ENCODE results near the gene GJE1. TPM values are rescaled to one million over a fixed set of nuclear protein-coding genes. Genes with fewer than 3 reads are reported as not detected.
"Not testable (repeated sequence)": the region's sequence is repeated elsewhere in the genome, so short reads cannot be mapped to it uniquely, and the experiment has no call there.

Gene GJE1
- not detected in 2 replicates for total RNA-seq

GRCh38 chr6:142132625-142133024 is at the start of gene GJE1:
TSS of gene GJE1 (plus strand) at chr6:142132925. CDS start at chr6:142133159, 234 bp downstream.
- no peak within 1 kb of the TSS for H3K27ac ChIP-seq (ENCODE audit: low read depth, low read length)
- no peak within 1 kb of the TSS for H3K4me3 ChIP-seq (ENCODE audit: insufficient read depth, low read length)
- no peak within 1 kb of the TSS for H2AFZ ChIP-seq (ENCODE audit: low read length)
- H3K36me3 ChIP-seq (ENCODE audit: insufficient read depth, low read length), result no peaks in the 10 kb centered on the region
- H3K79me2 ChIP-seq (ENCODE audit: insufficient read depth, low read length), result no peaks in the 10 kb centered on the region
- no peaks in the 10 kb centered on the region for H3K4me1 ChIP-seq (ENCODE audit: insufficient read depth, low read length)
- TF ChIP-seq, protein P1, sequence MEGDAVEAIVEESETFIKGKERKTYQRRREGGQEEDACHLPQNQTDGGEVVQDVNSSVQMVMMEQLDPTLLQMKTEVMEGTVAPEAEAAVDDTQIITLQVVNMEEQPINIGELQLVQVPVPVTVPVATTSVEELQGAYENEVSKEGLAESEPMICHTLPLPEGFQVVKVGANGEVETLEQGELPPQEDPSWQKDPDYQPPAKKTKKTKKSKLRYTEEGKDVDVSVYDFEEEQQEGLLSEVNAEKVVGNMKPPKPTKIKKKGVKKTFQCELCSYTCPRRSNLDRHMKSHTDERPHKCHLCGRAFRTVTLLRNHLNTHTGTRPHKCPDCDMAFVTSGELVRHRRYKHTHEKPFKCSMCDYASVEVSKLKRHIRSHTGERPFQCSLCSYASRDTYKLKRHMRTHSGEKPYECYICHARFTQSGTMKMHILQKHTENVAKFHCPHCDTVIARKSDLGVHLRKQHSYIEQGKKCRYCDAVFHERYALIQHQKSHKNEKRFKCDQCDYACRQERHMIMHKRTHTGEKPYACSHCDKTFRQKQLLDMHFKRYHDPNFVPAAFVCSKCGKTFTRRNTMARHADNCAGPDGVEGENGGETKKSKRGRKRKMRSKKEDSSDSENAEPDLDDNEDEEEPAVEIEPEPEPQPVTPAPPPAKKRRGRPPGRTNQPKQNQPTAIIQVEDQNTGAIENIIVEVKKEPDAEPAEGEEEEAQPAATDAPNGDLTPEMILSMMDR (IDR thresholded peaks at IDR 0.05; ENCODE audit: extremely low read depth, low read depth, low read length), result no peak
- H3K27me3 ChIP-seq (ENCODE audit: insufficient read depth, low read length), result peaks cover 4% of the 10 kb centered on the region
- H3K9me3 ChIP-seq (ENCODE audit: low read depth, low read length), result no peaks in the 10 kb centered on the region
- H3K4me2 ChIP-seq (ENCODE audit: insufficient read depth, low read length), result no peak within 1 kb of the TSS
- H4K20me1 ChIP-seq (ENCODE audit: insufficient read depth, low read length), result no peaks in the 10 kb centered on the region
- no peak for DNase-seq (ENCODE audit: insufficient read length, low spot score, missing footprints)

GRCh38 chr6:142087950-142088857 is 44.5 kb upstream of the GJE1 start:
- no peak overlapping the region for H3K27ac ChIP-seq (ENCODE audit: low read depth, low read length)
- no peak for DNase-seq (ENCODE audit: insufficient read length, low spot score, missing footprints)
- no peaks in the 10 kb centered on the region for H3K79me2 ChIP-seq (ENCODE audit: insufficient read depth, low read length)
- no peak overlapping the region for H3K4me3 ChIP-seq (ENCODE audit: insufficient read depth, low read length)
- H3K36me3 ChIP-seq (ENCODE audit: insufficient read depth, low read length), result no peaks in the 10 kb centered on the region
- no peaks in the 10 kb centered on the region for H3K4me1 ChIP-seq (ENCODE audit: insufficient read depth, low read length)
- H2AFZ ChIP-seq (ENCODE audit: low read length), result no peak overlapping the region
- H3K9me3 ChIP-seq (ENCODE audit: low read depth, low read length), result no peaks in the 10 kb centered on the region
- no peaks in the 10 kb centered on the region for H4K20me1 ChIP-seq (ENCODE audit: insufficient read depth, low read length)
- TF ChIP-seq, protein P1 (IDR thresholded peaks at IDR 0.05; ENCODE audit: extremely low read depth, low read depth, low read length), result no peak
- H3K4me2 ChIP-seq (ENCODE audit: insufficient read depth, low read length), result no peak overlapping the region
- peaks cover 11% of the 10 kb centered on the region for H3K27me3 ChIP-seq (ENCODE audit: insufficient read depth, low read length)

DNA sequence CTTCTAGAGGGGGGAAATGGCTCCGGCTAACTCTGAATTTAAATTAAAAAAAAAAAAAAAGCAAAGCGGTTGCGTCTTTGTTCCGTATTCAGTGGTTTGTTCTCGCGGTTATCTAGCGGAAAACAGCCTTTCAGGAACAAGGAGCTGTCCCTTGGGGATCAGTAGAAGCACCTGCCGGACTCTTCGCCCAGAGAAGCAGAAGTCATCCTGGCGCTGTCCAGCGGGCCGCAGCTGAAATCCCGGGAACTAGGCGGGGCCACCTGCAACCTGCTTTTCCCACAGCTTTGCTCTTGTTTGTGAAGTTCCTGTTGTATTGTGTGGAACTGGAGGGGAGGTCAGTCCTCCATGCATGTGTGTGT is 43.9 kb upstream of the GJE1 start:
- Histone ChIP-seq H2AFZ (ENCODE audit: low read length) (no peak overlapping the region), H3K4me3 (ENCODE audit: insufficient read depth, low read length) (no peak overlapping the region), H3K27ac (ENCODE audit: low read depth, low read length) (no peak overlapping the region), H4K20me1 (ENCODE audit: insufficient read depth, low read length) (no peaks in the 10 kb centered on the region), H3K79me2 (ENCODE audit: insufficient read depth, low read length) (no peaks in the 10 kb centered on the region), H3K4me2 (ENCODE audit: insufficient read depth, low read length) (no peak overlapping the region), H3K36me3 (ENCODE audit: insufficient read depth, low read length) (no peaks in the 10 kb centered on the region), H3K4me1 (ENCODE audit: insufficient read depth, low read length) (no peaks in the 10 kb centered on the region), H3K9me3 (ENCODE audit: low read depth, low read length) (no peaks in the 10 kb centered on the region), H3K27me3 (ENCODE audit: insufficient read depth, low read length) (peaks cover 11% of the 10 kb centered on the region)
- no peak for DNase-seq (ENCODE audit: insufficient read length, low spot score, missing footprints)
- TF ChIP-seq, protein P1 (IDR thresholded peaks at IDR 0.05; ENCODE audit: extremely low read depth, low read depth, low read length), result no peak

GRCh38 chr6:142104820-142105219 is 27.9 kb upstream of the GJE1 start:
- not testable (repeated sequence) for H3K36me3 ChIP-seq (ENCODE audit: insufficient read depth, low read length); H3K4me3 ChIP-seq (ENCODE audit: insufficient read depth, low read length); H3K9me3 ChIP-seq (ENCODE audit: low read depth, low read length); H3K27me3 ChIP-seq (ENCODE audit: insufficient read depth, low read length); H3K27ac ChIP-seq (ENCODE audit: low read depth, low read length); H3K4me2 ChIP-seq (ENCODE audit: insufficient read depth, low read length); H3K79me2 ChIP-seq (ENCODE audit: insufficient read depth, low read length); H3K4me1 ChIP-seq (ENCODE audit: insufficient read depth, low read length); H2AFZ ChIP-seq (ENCODE audit: low read length); H4K20me1 ChIP-seq (ENCODE audit: insufficient read depth, low read length); DNase-seq (ENCODE audit: insufficient read length, low spot score, missing footprints)

DNA sequence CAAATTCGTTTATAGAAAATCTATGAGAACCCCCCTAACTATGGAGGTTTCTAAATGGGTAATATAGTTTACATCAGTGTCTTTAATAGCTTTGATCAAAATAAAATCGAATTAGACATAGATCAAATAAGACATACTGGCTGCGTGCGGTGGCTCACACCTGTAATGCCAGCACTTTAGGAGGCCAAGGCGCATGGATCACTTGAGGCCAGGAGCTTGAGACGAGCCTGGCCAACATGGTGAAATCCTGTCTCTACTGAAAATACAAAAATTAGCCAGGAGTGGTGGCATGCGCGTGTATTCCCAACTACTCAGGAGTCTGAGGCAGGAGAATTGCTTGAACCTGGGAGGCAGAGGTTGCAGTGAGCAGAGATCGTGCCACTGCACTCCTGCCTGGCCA is 21.9 kb upstream of the GJE1 start:
- not testable (repeated sequence) for H3K36me3 ChIP-seq (ENCODE audit: insufficient read depth, low read length); H2AFZ ChIP-seq (ENCODE audit: low read length); H4K20me1 ChIP-seq (ENCODE audit: insufficient read depth, low read length); DNase-seq (ENCODE audit: insufficient read length, low spot score, missing footprints); H3K4me3 ChIP-seq (ENCODE audit: insufficient read depth, low read length); H3K79me2 ChIP-seq (ENCODE audit: insufficient read depth, low read length); H3K9me3 ChIP-seq (ENCODE audit: low read depth, low read length); H3K4me2 ChIP-seq (ENCODE audit: insufficient read depth, low read length); H3K4me1 ChIP-seq (ENCODE audit: insufficient read depth, low read length); H3K27ac ChIP-seq (ENCODE audit: low read depth, low read length); H3K27me3 ChIP-seq (ENCODE audit: insufficient read depth, low read length)
